Osteoblast (primary cell): ENCODE data around the gene PSMA5. TPM values are rescaled to one million over a fixed set of nuclear protein-coding genes. Genes with fewer than 3 reads are reported as not detected.
A peak's percentile ranks its signal among the peaks of the same experiment; 100 is the strongest.

Experiments
- DNase-seq: peaks from one replicate; pipeline ENCODE4 v3.0.0; 2011; ENCODE audit warnings: low spot score, mixed read lengths; ENCODE audit not compliant: insufficient read length; ENCODE audit errors: missing footprints
- H2AFZ ChIP-seq: 2 replicates; pipeline ENCODE4 v1.6.0; 2011; ENCODE audit warnings: mild to moderate bottlenecking, low read length
- H3K27ac ChIP-seq: 2 replicates; pipeline ENCODE4 v1.5.1; 2011; ENCODE audit warnings: mild to moderate bottlenecking, low read depth, low read length, moderate library complexity
- H3K27me3 ChIP-seq: 2 replicates; pipeline ENCODE4 v1.6.0; 2012; ENCODE audit warnings: mild to moderate bottlenecking, control low read depth, inconsistent platforms, low read length, moderate library complexity; ENCODE audit not compliant: insufficient read depth
- H3K36me3 ChIP-seq: 2 replicates; pipeline ENCODE4 v1.5.1; 2011; ENCODE audit warnings: mild to moderate bottlenecking, low read length, control low read depth, moderate library complexity; ENCODE audit not compliant: insufficient read depth
- H3K4me1 ChIP-seq: 2 replicates; pipeline ENCODE4 v1.5.1; 2011; ENCODE audit warnings: mild to moderate bottlenecking, low read length, control low read depth, moderate library complexity; ENCODE audit not compliant: insufficient read depth
- H3K4me2 ChIP-seq: 2 replicates; pipeline ENCODE4 v1.6.0; 2011; ENCODE audit warnings: mild to moderate bottlenecking, low read length; ENCODE audit not compliant: insufficient read depth
- H3K4me3 ChIP-seq: fragments of 200-600 bp; sonication (generic); 3 replicates; pipeline ENCODE4 v1.5.1; 2012; ENCODE audit warnings: mild to moderate bottlenecking, low read length, inconsistent platforms; ENCODE audit not compliant: insufficient read depth
- H3K79me2 ChIP-seq: 2 replicates; pipeline ENCODE4 v1.6.0; 2012; ENCODE audit warnings: mild to moderate bottlenecking, low read length, control low read depth, inconsistent platforms; ENCODE audit not compliant: insufficient read depth
- H3K9me3 ChIP-seq: 2 replicates; pipeline ENCODE4 v1.5.1; 2011; ENCODE audit warnings: low read depth, low read length, control low read depth
- H4K20me1 ChIP-seq: 2 replicates; pipeline ENCODE4 v1.6.0; 2012; ENCODE audit warnings: mild to moderate bottlenecking, low read length, control low read depth; ENCODE audit not compliant: insufficient read depth
- total RNA-seq: library from RNA; depleted of rRNA; stranded (reverse); fragments of >200 nt; gene quantifications from 2 replicates; pipeline ENCODE4 v1.2.3, GENCODE V29; 2012
- TF ChIP-seq, protein P1 (sequence below): IDR thresholded peaks from 2 replicates; pipeline ENCODE4 v1.5.1; 2011; ENCODE audit warnings: mild to moderate bottlenecking, low read depth, low read length, moderate library complexity; ENCODE audit errors: extremely low read depth

The PSMA5 gene
- total RNA-seq, 1 donor, result 45.6 TPM

DNA sequence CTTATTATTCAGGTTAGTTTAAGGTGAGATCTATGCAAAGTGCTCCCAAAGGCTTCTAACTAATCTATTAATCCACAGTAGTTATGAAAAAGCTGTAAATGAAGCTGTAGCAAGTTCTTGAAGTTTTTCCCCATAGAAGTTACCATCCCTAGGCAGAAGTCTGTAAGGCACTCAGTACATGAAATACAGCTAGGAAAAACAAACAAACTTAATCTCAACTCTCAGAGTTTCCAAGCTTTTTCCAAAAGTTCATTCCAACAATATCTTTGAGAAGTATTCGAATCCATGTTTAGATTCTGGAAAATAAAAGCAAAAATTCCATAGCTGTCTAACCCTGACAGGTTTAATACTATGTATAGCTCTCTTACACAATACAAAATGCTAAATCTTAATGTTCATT lies 69.7 kb downstream of the PSMA5 start:
- TF ChIP-seq, protein P1, sequence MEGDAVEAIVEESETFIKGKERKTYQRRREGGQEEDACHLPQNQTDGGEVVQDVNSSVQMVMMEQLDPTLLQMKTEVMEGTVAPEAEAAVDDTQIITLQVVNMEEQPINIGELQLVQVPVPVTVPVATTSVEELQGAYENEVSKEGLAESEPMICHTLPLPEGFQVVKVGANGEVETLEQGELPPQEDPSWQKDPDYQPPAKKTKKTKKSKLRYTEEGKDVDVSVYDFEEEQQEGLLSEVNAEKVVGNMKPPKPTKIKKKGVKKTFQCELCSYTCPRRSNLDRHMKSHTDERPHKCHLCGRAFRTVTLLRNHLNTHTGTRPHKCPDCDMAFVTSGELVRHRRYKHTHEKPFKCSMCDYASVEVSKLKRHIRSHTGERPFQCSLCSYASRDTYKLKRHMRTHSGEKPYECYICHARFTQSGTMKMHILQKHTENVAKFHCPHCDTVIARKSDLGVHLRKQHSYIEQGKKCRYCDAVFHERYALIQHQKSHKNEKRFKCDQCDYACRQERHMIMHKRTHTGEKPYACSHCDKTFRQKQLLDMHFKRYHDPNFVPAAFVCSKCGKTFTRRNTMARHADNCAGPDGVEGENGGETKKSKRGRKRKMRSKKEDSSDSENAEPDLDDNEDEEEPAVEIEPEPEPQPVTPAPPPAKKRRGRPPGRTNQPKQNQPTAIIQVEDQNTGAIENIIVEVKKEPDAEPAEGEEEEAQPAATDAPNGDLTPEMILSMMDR, result no peak
- no peak overlapping the region for H3K27ac ChIP-seq
- no peaks in the 10 kb centered on the region for H3K79me2 ChIP-seq
- H3K4me2 ChIP-seq, result no peak overlapping the region
- H3K4me1 ChIP-seq, result no peaks in the 10 kb centered on the region
- H4K20me1 ChIP-seq, result no peaks in the 10 kb centered on the region
- DNase-seq, result no peak
- no peaks in the 10 kb centered on the region for H3K27me3 ChIP-seq
- no peak overlapping the region for H2AFZ ChIP-seq
- no peaks in the 10 kb centered on the region for H3K9me3 ChIP-seq
- no peak overlapping the region for H3K4me3 ChIP-seq
- H3K36me3 ChIP-seq, result peaks cover 2% of the 10 kb centered on the region

DNA sequence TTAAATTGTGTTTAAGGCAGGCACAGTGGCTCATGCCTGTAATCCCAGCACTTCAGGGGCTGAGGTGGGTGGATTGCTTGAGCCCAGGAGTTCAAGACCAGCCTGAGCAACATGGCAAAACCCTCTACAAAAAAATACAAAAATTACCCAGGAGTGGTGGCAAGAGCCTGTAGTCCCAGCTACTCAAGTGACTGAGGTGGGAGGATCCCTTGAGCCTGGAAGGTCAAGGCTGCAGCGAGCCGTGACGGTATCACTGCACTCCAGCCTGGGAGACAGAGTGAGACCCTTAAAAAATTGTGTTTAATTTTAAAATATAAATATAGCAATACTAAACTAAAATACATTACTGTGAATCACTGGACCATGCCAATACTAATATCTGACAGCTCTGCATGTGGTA lies 71.3 kb downstream of the PSMA5 start:
- Histone ChIP-seq H3K79me2 (no peaks in the 10 kb centered on the region), H2AFZ (no peak overlapping the region), H3K27me3 (no peaks in the 10 kb centered on the region), H4K20me1 (no peaks in the 10 kb centered on the region), H3K9me3 (no peaks in the 10 kb centered on the region), H3K4me3 (no peak overlapping the region), H3K4me1 (no peaks in the 10 kb centered on the region), H3K27ac (no peak overlapping the region), H3K4me2 (no peak overlapping the region), H3K36me3 (peaks cover 6% of the 10 kb centered on the region)
- TF ChIP-seq, protein P1, result no peak
- DNase-seq, result no peak

GRCh38 chr1:109351457-109351856 lies 74.8 kb downstream of the PSMA5 start:
- TF ChIP-seq, protein P1, result no peak
- no peaks in the 10 kb centered on the region for H3K79me2 ChIP-seq
- peaks cover 11% of the 10 kb centered on the region for H3K36me3 ChIP-seq

GRCh38 chr1:109350655-109351054 lies 75.6 kb downstream of the PSMA5 start:
- H3K27ac ChIP-seq, result no peak overlapping the region
- H3K79me2 ChIP-seq, result no peaks in the 10 kb centered on the region
- no peaks in the 10 kb centered on the region for H3K9me3 ChIP-seq
- no peak overlapping the region for H3K4me3 ChIP-seq
- H2AFZ ChIP-seq, result no peak overlapping the region
- no peak overlapping the region for H3K4me2 ChIP-seq
- H3K4me1 ChIP-seq, result no peaks in the 10 kb centered on the region
- TF ChIP-seq, protein P1, result no peak
- peak; percentile 49 for DNase-seq
- no peaks in the 10 kb centered on the region for H4K20me1 ChIP-seq
- H3K36me3 ChIP-seq, result peaks cover 11% of the 10 kb centered on the region
- no peaks in the 10 kb centered on the region for H3K27me3 ChIP-seq

More at GRCh38 chr1:109351457-109351856, 74.8 kb downstream of the PSMA5 start:
- Histone ChIP-seq H3K4me2 (no peak overlapping the region), H3K27me3 (no peaks in the 10 kb centered on the region), H3K27ac (no peak overlapping the region), H3K9me3 (no peaks in the 10 kb centered on the region), H3K4me3 (no peak overlapping the region), H4K20me1 (no peaks in the 10 kb centered on the region), H3K4me1 (no peaks in the 10 kb centered on the region), H2AFZ (no peak overlapping the region)
- no peak for DNase-seq
